NCI-H2227 treated with DMSO at 0.1 percent for 48 hours (cell line): ENCODE data around the gene GLIS1.
"Not testable (repeated sequence)": the region's sequence is repeated elsewhere in the genome, so short reads cannot be mapped to it uniquely, and the experiment has no call there.

Experiments used
- DNase-seq: peaks from one replicate; lab custom pipeline; 2025; lab: John Stamatoyannopoulos, UW

Gene GLIS1

DNA sequence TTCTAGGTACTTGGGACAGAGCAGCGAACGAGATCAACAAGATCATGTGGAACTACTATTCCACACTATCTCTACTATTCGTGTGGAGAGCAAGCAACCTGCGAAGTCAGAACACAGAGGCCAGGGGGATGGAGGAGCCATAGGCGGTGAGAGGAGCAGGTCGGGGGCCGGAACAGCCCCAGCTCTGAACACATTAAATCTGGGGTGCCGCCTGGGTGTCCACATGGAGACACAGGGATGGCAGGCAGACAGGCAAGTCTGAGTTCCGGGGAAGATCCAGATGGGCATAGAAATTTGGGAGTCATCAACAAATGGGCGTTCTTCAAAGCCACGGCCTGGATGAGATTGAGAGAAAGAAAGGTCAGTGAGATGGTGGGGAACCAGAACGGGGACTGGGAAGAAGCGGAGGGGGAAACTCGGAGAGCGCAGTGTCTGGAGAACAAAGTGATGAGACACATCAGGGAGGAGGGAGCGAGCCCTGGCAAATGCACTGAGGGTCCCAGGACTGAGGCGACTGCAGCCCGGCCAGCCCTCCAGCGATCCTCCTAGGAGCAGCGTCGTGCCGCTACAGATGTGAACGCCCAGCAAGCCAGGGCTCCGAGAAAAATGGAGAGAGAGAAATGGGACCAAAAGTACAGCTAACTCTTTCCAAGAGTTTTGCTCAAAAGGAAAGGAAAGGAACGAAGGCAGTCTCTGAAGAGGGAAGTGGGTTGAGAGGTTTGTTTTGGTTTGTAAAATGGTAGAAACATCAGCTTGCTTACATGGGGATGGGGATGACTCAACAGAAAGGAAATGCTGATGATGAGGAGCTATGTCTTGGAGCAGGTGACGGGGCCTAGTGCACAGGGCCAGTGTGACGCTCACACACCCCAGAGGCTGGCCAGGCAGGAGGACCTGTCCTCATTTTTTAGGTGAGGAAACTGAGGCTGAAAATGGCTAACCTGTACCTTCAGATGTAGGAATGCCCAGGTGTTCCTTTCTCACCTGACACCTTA, 84.5 kb downstream of the GLIS1 start:
- DNase-seq, result no peak

DNA sequence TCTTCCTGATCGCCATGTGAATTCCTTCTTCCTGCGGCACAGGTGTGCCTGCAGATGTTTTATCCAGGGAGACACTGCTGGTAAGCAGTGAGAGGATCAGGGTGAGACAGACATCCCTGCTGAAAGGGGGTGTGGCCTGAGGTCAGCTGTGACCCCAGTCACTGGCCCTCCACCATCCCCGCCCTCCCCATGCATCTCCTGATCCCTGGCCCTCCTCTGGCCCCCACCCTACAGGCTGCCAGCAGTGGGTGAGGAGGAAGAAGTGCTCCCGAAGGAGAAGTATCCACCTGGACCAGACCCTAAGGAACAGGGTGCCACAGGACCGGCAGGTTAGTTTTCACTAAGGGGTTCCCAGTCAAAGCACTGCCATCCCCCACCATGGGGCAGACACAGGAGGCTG, 85.3 kb downstream of the GLIS1 start:
- DNase-seq, result no peak

DNA sequence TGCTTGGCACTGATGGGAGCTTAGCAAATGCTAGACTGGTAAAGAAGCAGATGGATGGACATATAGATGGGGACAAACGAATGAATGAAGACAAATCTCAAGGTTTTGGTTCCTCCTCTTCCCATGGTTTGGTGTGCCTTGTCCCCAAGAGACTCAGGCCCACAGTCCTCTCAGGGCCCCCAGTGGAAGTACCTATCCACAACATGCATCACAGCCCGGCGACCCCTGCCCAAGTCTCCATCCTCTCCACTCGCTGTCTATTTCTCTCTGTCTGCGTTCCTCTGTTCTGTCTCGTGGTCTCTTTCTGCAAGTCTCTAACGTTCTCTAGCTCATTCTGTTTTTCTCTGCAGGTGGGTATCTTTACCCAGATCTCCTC, 85.8 kb downstream of the GLIS1 start:
- DNase-seq, result no peak

DNA sequence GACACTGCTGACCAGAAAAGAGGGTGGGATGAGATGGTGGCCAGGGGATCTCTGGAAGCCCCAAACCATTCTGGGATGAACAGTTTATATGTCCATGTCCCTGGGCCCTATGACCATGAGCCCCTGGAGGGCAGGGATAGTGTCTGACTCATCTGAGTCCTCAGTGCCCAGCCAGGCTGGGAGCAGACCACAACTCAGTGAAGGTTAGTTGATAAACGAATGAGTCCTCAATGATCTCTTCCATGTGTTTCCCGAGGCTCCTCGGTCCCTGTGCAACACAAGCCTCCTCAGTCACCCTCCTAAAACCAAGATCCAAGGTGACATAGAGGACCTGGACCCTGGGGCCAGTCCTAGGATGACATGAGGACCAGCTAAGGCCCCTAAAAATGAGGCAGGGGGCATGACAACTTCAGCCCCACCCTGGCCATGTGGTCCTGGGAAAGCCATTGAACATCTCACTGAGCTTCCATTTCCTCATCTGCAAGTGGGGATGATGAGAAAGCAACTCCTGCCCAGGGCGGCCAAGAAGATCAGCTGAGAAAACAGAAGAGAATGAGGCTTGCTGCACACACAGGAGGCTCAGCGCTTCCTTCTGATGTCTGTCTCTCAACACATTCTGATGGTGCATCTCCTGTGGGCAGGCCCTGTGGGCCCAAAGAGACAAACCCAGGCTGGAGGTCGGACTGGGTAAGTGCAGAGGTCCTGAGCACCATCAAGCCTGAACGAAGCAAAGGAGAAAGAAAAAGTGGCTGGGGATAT, 86.3 kb downstream of the GLIS1 start:
- DNase-seq, result no peak

- DNase-seq, result no peak
Measured at GRCh38 chr1:53651356-53651755, 87.6 kb downstream of the GLIS1 start.

GRCh38 chr1:53648516-53648915, 90.4 kb downstream of the GLIS1 start:
- no peak for DNase-seq

DNA sequence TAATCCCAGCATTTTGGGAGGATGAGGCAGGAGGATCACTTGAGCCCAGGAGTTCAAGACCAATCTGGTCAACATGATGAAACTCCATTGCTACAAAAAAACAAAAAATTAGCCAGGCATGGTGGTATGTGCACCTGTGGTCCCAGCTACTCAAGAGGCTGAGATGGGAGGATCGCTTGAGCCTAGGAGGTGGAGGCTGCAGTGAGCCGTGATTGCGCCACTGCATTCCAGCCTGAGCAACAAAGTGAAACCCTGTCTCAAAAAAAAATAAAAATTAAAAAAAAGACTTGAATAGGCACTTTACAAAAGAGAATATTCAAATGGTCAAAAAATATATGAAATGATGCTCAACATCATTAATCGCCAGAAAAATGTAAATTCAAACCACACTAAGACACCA, 91.0 kb downstream of the GLIS1 start:
- not testable (repeated sequence) for DNase-seq

DNA sequence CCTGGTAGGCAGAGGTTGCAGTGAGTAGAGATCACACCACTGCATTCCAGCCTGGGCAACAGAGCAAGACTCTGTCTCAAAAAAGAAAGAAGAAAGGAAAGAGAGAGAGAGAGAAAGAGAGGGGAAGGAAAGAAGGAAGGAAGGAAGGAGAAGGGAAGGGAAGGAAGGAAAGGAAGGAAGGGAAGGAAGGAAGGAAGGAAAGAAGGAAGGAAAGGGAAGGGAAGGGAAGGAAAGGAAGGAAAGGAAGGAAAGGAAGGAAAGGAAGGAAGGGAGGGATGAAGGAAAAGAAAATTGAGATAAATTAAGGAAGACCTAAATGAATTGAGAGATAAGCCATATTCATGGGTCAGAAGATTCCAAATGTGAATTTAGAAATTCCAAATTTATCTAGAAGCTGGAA, 92.2 kb downstream of the GLIS1 start:
- no peak for DNase-seq

- DNase-seq, result no peak
Measured at GRCh38 chr1:53645690-53646078, 93.3 kb downstream of the GLIS1 start.

DNA sequence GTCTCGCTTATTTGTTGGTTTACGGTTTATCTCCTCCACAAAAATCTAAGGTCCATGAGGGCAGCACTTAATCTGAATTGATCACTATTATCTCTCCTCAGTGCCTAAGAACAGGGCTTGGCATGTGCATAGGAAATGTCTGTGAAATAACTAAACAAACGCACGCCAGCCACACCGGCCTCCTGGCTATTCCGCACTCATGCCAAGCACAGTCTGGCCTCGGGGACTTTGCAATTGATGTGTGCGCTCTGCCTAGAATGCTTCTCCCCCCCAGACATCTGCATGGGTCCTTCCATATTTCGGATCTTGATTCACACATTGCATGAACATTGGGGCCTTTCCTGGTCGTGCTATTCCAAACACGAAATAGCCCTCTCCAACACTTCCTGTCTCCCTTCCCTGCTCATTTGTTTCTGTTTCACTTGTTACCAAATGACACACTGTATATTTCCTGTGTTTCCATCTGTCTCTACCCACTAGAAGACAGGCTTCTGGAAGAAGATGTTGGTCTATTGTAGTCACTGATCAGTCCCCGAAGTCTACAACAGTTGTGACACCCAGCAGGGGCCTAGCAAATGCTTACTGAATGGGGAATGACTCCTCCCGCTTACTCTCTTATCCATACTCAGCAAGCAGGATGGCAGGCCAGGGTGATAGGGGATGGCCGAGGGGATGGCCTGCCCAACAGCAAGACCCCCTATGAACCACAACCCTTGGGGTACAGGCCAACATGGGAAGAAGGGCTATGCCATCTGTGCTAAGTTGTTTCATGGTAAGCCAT, 93.9 kb downstream of the GLIS1 start:
- DNase-seq, result no peak

- DNase-seq, result no peak
Measured at GRCh38 chr1:53644496-53644895, 94.5 kb downstream of the GLIS1 start.

- DNase-seq, result no peak
Measured at GRCh38 chr1:53643881-53644390, 95.0 kb downstream of the GLIS1 start.

DNA sequence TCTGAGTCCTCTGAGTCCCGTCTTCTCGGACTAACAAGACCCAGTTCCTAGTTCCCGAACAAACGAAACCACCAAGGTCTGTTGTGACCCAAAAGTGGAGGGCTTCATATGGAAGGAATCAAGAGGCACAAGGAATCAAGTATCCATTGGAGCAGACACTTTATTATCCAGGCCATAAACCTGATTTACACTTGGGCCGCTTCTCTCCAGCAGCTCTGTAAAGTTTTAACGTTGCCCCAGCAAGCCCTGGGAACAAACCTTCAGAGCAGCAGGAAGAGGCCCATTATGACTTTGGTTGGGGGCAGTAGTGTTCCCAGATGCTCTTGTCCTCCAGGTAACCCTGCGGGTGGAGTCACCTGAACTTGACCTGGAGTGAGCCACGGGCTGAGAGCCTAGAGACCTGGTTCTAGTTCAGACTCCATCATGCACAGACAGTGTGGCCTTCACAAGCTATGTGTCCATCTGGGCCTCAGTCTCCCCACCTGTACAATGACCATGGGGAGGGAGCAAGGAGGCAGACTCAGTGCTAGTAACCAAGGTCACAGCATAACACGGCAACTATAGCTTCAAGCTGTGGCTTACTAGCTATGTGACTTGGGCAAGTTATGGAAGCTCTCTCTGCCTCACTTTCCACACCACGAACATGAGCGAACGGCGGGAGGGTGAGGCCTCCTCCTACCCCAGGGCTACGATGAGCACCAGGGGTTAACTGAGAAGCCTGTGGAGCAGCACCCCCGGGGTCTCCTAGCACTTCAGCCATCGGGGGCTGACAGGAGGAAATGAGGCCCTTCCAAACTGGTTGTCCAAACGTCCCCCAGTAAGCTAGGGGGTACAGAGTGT, 95.7 kb downstream of the GLIS1 start:
- DNase-seq, result no peak

- DNase-seq, result no peak
Measured at GRCh38 chr1:53642607-53643006, 96.4 kb downstream of the GLIS1 start.

GRCh38 chr1:53642215-53642555, 96.8 kb downstream of the GLIS1 start:
- DNase-seq, result no peak

GRCh38 chr1:53641481-53642214, 97.3 kb downstream of the GLIS1 start:
- no peak for DNase-seq

DNA sequence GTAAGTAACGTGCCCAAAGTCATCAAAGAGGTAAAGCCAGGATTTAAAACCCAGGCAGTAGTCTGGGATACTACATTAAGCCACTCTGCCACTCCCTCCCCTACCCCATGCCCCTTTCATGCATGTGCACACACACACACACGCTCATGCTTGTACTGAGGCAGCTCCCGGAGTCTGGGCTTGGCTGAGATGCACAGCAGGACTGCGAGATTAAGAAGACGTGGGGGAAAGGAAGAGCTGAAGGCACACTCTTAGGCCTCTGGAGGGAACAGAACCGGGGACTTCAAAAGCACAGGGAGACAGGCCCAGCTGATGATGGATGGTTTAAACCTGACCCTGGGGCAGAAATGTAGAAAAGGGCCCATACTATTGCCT, 98.3 kb downstream of the GLIS1 start:
- no peak for DNase-seq

GRCh38 chr1:53639996-53640700, 98.8 kb downstream of the GLIS1 start:
- no peak for DNase-seq

DNA sequence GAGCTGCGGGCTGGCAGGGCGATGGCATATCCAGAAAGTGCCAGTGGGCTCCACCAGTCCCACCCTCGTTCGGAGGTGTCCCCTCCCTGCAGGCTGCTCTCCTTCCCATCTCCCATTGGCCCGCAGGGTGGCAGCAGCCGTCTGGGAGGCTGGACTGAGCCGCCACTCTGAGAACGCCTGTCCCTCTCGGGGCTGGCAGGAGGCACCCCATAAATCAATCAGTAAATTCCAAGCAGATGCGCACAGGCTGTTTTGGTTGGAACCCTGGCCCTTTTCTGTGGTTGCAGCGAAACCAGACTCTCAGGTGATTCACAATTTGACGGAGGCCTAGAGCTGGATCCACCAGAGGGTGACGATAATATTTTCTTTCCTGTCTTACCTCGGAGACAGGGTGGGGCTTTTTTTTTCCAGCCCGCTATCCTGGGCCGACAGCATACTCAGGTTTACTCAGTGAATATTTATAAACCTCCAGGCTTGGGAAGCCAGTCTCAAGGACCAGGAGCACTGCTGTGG, 99.7 kb downstream of the GLIS1 start:
- no peak for DNase-seq
